ENCODE data around the gene JAZF1. TPM values are rescaled to one million over a fixed set of nuclear protein-coding genes. Genes with fewer than 3 reads are reported as not detected.

Gene JAZF1
- total and polyA plus RNA-seq, 2 of the 8 experiments (the other 6 are each of a cell fraction or from before 2014, with no cell fraction given), result 2.6 to 21.8 TPM

- no peak overlapping the region for H4K8ac ChIP-seq (ENCODE audit: extremely low read depth, insufficient read depth, low read length)
- H2BK120ac ChIP-seq (replicated peaks; ENCODE audit: low read depth, low read length), result no peak overlapping the region
- no peak overlapping the region for H3K14ac ChIP-seq (ENCODE audit: insufficient read length)
- ChIA-PET POLR2A (ENCODE audit: partially characterized antibody) (no interaction called here), CTCF (ENCODE audit: partially characterized antibody) (no interaction called here)
- H3K23me2 ChIP-seq (ENCODE audit: low read depth, low read length), result no peaks in the 10 kb centered on the region; the same call in 1 of the 2 replicates
- H4K91ac ChIP-seq (replicated peaks; ENCODE audit: insufficient read length, low read length), result no peak overlapping the region
- H2BK12ac ChIP-seq (ENCODE audit: low read depth, low read length), result no peak overlapping the region
- H3K9ac ChIP-seq (replicated peaks in 1 of 4; ENCODE audit: extremely low read depth in 1 of 4, low read depth in 3 of 4, low read length in 3 of 4), result no peak overlapping the region
- H3K23ac ChIP-seq (ENCODE audit: insufficient read length), result no peak overlapping the region
- no peaks in the 10 kb centered on the region; the same call in 1 of the 2 replicates for H3K79me1 ChIP-seq (ENCODE audit: low read depth, low read length)
- DNase-seq (ENCODE audit: low read depth in 1 of 2, low spot score in 2 of 2) (no peak), FAIRE-seq (no peak)
- H2BK20ac ChIP-seq (ENCODE audit: low read length), result no peak overlapping the region
- H3K56ac ChIP-seq (replicated peaks; ENCODE audit: insufficient read length, low read depth, low read length), result no peak overlapping the region
- no peak overlapping the region for H2AK5ac ChIP-seq (ENCODE audit: low read depth, low read length)
- H2AFZ ChIP-seq (ENCODE audit: low read length), result no peak overlapping the region
- no peaks in the 10 kb centered on the region for H3K79me2 ChIP-seq (ENCODE audit: control insufficient read depth in 1 of 2, insufficient read depth in 2 of 2, low read length in 2 of 2)
- H2BK5ac ChIP-seq (ENCODE audit: low read depth, low read length), result no peak overlapping the region
- H3K18ac ChIP-seq (ENCODE audit: extremely low read depth, low read length), result no peak overlapping the region
- H3K4me1 ChIP-seq (replicated peaks in 1 of 4; ENCODE audit: control insufficient read depth in 3 of 4, insufficient read depth in 4 of 4, low read length in 3 of 4), result no peaks in the 10 kb centered on the region
- H3K4me3 ChIP-seq (ENCODE audit: extremely low read depth in 1 of 4, insufficient read depth in 2 of 4, low read depth in 3 of 4, low read length in 4 of 4), result no peak overlapping the region
- H3K27ac ChIP-seq (ENCODE audit: low read depth, low read length), result no peak overlapping the region
- no peaks in the 10 kb centered on the region for H3K9me3 ChIP-seq (ENCODE audit: insufficient read depth in 2 of 2, low read depth in 1 of 2, low read length in 1 of 2)
- H3K36me3 ChIP-seq (ENCODE audit: control insufficient read depth in 2 of 4, insufficient read depth in 4 of 4, low read length in 3 of 4), result no peaks in the 10 kb centered on the region
- H3K27me3 ChIP-seq (replicated peaks in 1 of 4; ENCODE audit: control insufficient read depth in 3 of 4, extremely low read depth in 1 of 4, insufficient read depth in 3 of 4, low read length in 3 of 4), result no peaks in the 10 kb centered on the region
- peaks cover 0 to under 1% of the 10 kb centered on the region in 2 experiments for H4K20me1 ChIP-seq (replicated peaks in 1 of 2; ENCODE audit: control insufficient read depth in 1 of 2, insufficient read depth in 2 of 2, low read length in 2 of 2)
- H3K4ac ChIP-seq (replicated peaks; ENCODE audit: insufficient read length, low read depth, low read length), result no peak overlapping the region
- 91% methylated on average over 8 of the region's 8 CpGs; no CpG with 5 or more reads in 1 of the 2 experiments for WGBS, 2 experiments (ENCODE audit: extremely low coverage in 1 of 2, insufficient coverage in 1 of 2, insufficient read length in 1 of 2, insufficient replicate concordance in 2 of 2, low coverage in 1 of 2, low lambda C conversion rate in 2 of 2, missing lambda C conversion rate in 1 of 2)
- H3K4me2 ChIP-seq (ENCODE audit: insufficient read depth in 1 of 2, low read depth in 2 of 2, low read length in 2 of 2), result no peak overlapping the region
- no peak overlapping the region for H4K5ac ChIP-seq (ENCODE audit: insufficient read length, low read depth, low read length)
- no peak overlapping the region for H2BK15ac ChIP-seq (ENCODE audit: low read length)
- no peak for TF ChIP-seq SIN3A (conservative IDR thresholded peaks at IDR 0.05 in 1 of 2, IDR thresholded peaks at IDR 0.05 in 1 of 2; ENCODE audit: low read depth in 1 of 2, low read length in 2 of 2)
- no peak for TF ChIP-seq CHD1 (IDR thresholded peaks at IDR 0.05; ENCODE audit: low read depth, low read length)
- TF ChIP-seq, protein P1, sequence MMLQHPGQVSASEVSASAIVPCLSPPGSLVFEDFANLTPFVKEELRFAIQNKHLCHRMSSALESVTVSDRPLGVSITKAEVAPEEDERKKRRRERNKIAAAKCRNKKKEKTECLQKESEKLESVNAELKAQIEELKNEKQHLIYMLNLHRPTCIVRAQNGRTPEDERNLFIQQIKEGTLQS (IDR thresholded peaks at IDR 0.05; ENCODE audit: insufficient read depth, low read depth, low read length), result no peak
- TF ChIP-seq GTF2F1 (IDR thresholded peaks at IDR 0.05; ENCODE audit: borderline replicate concordance, low read depth, low read length), result no peak
- no peak for TF ChIP-seq BCL11A (IDR thresholded peaks at IDR 0.05; ENCODE audit: low read depth in 2 of 2, low read length in 2 of 2)
- no peak for TF ChIP-seq HDAC6 (IDR thresholded peaks at IDR 0.05; ENCODE audit: low read depth, low read length)
- TF ChIP-seq TBP (IDR thresholded peaks at IDR 0.05; ENCODE audit: low read depth, low read length), result no peak
- no peak for TF ChIP-seq EP300 (IDR thresholded peaks at IDR 0.05; ENCODE audit: borderline replicate concordance in 1 of 2, low read depth in 2 of 2, low read length in 2 of 2)
- no peak for TF ChIP-seq JUND (IDR thresholded peaks at IDR 0.05; ENCODE audit: low read length)
- TF ChIP-seq RAD21 (IDR thresholded peaks at IDR 0.05 in 1 of 2, conservative IDR thresholded peaks at IDR 0.05 in 1 of 2; ENCODE audit: low read depth in 2 of 2, low read length in 2 of 2), result no peak
- TF ChIP-seq TAF1 (IDR thresholded peaks at IDR 0.05; ENCODE audit: low read depth, low read length), result no peak
- no peak for TF ChIP-seq SP2 (IDR thresholded peaks at IDR 0.05; ENCODE audit: low read length)
- no peak for TF ChIP-seq NANOG (IDR thresholded peaks at IDR 0.05; ENCODE audit: insufficient read depth, low read depth, low read length, poor library complexity, severe bottlenecking)
- TF ChIP-seq SIRT6 (IDR thresholded peaks at IDR 0.05; ENCODE audit: low read length), result no peak
These were observed 237.9 kb downstream of the JAZF1 start for GRCh38 chr7:27942711-27943110.

Data from H1 (cell line).